ENCODE data around the gene SMARCA5. TPM values are rescaled to one million over a fixed set of nuclear protein-coding genes. Genes with fewer than 3 reads are reported as not detected.

The SMARCA5 gene
- total RNA-seq, 1 experiment from 2014 or later, result 77.1 TPM

- H3K27me3 ChIP-seq (replicated peaks; ENCODE audit: insufficient read depth, low read depth, low read length, poor library complexity), result no peaks in the 10 kb centered on the region
- no peak for DNase-seq (ENCODE audit: low spot score)
- peaks cover 29% of the 10 kb centered on the region for H3K36me3 ChIP-seq (ENCODE audit: insufficient read depth, low read length, poor library complexity, severe bottlenecking)
- BruUV-seq (replicated peaks), result no TSS peak
- ChIA-PET POLR2A (ENCODE audit: low non-redundant PET) (no interaction called here), CTCF (no interaction called here)
- H3K9me3 ChIP-seq (ENCODE audit: low read depth, low read length, poor library complexity, severe bottlenecking), result no peaks in the 10 kb centered on the region
- no peak overlapping the region for H3K27ac ChIP-seq (ENCODE audit: low read depth, low read length, poor library complexity, severe bottlenecking)
- intact Hi-C loops (cut with micrococcal nuclease; ENCODE audit: unreplicated experiment), result no loop called here
- H3K4me1 ChIP-seq (ENCODE audit: insufficient read depth, low read length, poor library complexity, severe bottlenecking), result peaks cover 4% of the 10 kb centered on the region
- H3K4me3 ChIP-seq (ENCODE audit: low read depth, low read length, poor library complexity, severe bottlenecking), result no peak overlapping the region
- TF ChIP-seq, protein P1, sequence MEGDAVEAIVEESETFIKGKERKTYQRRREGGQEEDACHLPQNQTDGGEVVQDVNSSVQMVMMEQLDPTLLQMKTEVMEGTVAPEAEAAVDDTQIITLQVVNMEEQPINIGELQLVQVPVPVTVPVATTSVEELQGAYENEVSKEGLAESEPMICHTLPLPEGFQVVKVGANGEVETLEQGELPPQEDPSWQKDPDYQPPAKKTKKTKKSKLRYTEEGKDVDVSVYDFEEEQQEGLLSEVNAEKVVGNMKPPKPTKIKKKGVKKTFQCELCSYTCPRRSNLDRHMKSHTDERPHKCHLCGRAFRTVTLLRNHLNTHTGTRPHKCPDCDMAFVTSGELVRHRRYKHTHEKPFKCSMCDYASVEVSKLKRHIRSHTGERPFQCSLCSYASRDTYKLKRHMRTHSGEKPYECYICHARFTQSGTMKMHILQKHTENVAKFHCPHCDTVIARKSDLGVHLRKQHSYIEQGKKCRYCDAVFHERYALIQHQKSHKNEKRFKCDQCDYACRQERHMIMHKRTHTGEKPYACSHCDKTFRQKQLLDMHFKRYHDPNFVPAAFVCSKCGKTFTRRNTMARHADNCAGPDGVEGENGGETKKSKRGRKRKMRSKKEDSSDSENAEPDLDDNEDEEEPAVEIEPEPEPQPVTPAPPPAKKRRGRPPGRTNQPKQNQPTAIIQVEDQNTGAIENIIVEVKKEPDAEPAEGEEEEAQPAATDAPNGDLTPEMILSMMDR (conservative IDR thresholded peaks at IDR 0.05; ENCODE audit: low read depth, low read length), result no peak
- no peak for TF ChIP-seq EZH2 (IDR thresholded peaks at IDR 0.05; ENCODE audit: borderline replicate concordance, low read depth, low read length, poor library complexity, severe bottlenecking)
These were observed 41.5 kb downstream of the SMARCA5 start for GRCh38 chr4:143554728-143555597.

DNA sequence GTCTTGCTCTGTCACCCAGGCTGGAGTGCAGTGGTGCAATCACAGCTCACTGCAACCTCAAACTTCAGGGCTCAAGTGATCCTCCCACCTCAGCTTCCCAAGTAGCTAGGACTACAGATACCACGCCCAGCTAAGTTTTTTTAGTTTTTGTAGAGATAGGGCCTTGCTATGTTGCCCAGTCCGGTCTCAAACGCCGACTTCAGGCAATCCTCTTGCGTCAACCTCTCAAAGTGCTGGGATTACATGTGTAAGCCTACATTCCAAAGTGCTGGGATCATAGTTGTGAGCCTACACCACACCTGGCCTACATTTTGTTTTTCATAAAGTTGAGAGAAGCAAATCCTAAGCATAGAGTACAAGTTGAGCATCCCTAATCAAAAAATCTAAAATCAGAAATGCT, 42.2 kb downstream of the SMARCA5 start:
- POLR2A ChIA-PET (ENCODE audit: low non-redundant PET), result no interaction called here
- CTCF ChIA-PET, result no interaction called here
- peaks cover 26% of the 10 kb centered on the region for H3K36me3 ChIP-seq (ENCODE audit: insufficient read depth, low read length, poor library complexity, severe bottlenecking)
- intact Hi-C loops (cut with micrococcal nuclease; ENCODE audit: unreplicated experiment), result no loop called here
- BruUV-seq (replicated peaks), result no TSS peak
- H3K4me1 ChIP-seq (ENCODE audit: insufficient read depth, low read length, poor library complexity, severe bottlenecking), result no peaks in the 10 kb centered on the region
- no peak for DNase-seq (ENCODE audit: low spot score)
- H3K27me3 ChIP-seq (replicated peaks; ENCODE audit: insufficient read depth, low read depth, low read length, poor library complexity), result no peaks in the 10 kb centered on the region
- no peak overlapping the region for H3K27ac ChIP-seq (ENCODE audit: low read depth, low read length, poor library complexity, severe bottlenecking)
- no peaks in the 10 kb centered on the region for H3K9me3 ChIP-seq (ENCODE audit: low read depth, low read length, poor library complexity, severe bottlenecking)
- H3K4me3 ChIP-seq (ENCODE audit: low read depth, low read length, poor library complexity, severe bottlenecking), result no peak overlapping the region
- TF ChIP-seq, protein P1 (conservative IDR thresholded peaks at IDR 0.05; ENCODE audit: low read depth, low read length), result no peak
- TF ChIP-seq EZH2 (IDR thresholded peaks at IDR 0.05; ENCODE audit: borderline replicate concordance, low read depth, low read length, poor library complexity, severe bottlenecking), result no peak

DNA sequence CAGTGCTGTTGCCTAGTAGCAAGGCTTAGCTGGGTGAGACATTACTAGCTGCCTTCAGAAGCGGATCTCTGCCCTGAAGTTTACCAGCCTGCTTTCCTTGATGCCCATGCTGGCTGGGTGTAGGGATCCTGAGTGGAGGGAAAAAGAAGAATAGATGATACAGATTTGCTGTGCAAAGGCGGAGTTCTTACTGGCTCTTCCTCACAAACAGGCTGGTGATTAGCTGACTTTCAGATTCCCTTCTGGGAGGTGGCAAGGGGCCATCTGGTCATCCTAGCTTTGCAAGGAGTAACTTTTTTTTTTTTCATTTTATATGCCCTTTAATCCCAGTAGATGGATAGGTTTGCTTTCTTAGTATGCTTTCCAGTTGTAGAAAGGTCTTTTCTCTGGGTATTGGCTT, 44.8 kb downstream of the SMARCA5 start:
- intact Hi-C loops (cut with micrococcal nuclease; ENCODE audit: unreplicated experiment), result no loop called here
- BruUV-seq (replicated peaks), result no TSS peak
- Histone ChIP-seq H3K27ac (ENCODE audit: low read depth, low read length, poor library complexity, severe bottlenecking) (no peak overlapping the region), H3K4me1 (ENCODE audit: insufficient read depth, low read length, poor library complexity, severe bottlenecking) (no peaks in the 10 kb centered on the region), H3K27me3 (replicated peaks; ENCODE audit: insufficient read depth, low read depth, low read length, poor library complexity) (no peaks in the 10 kb centered on the region), H3K9me3 (ENCODE audit: low read depth, low read length, poor library complexity, severe bottlenecking) (no peaks in the 10 kb centered on the region), H3K36me3 (ENCODE audit: insufficient read depth, low read length, poor library complexity, severe bottlenecking) (peaks cover 4% of the 10 kb centered on the region), H3K4me3 (ENCODE audit: low read depth, low read length, poor library complexity, severe bottlenecking) (no peak overlapping the region)
- ChIA-PET CTCF (no interaction called here), POLR2A (ENCODE audit: low non-redundant PET) (no interaction called here)
- no peak for TF ChIP-seq EZH2 (IDR thresholded peaks at IDR 0.05; ENCODE audit: borderline replicate concordance, low read depth, low read length, poor library complexity, severe bottlenecking)
- TF ChIP-seq, protein P1 (conservative IDR thresholded peaks at IDR 0.05; ENCODE audit: low read depth, low read length), result no peak
- DNase-seq (ENCODE audit: low spot score), result no peak

Measured in A673 (cell line).